Measurements from ENCODE around the gene PDLIM1. TPM values are rescaled to one million over a fixed set of nuclear protein-coding genes. Genes with fewer than 3 reads are reported as not detected.
"Not testable (repeated sequence)": the region's sequence is repeated elsewhere in the genome, so short reads cannot be mapped to it uniquely, and the experiment has no call there.

Gene PDLIM1
- polyA plus RNA-seq, 1 experiment: 141 TPM

- no peak for TF ChIP-seq CTCF (IDR thresholded peaks at IDR 0.05; ENCODE audit: insufficient read depth, low read depth, low read length)
- H3K4me3 ChIP-seq (ENCODE audit: low read depth, low read length): no peak overlapping the region
- CTCF ChIA-PET: interaction anchor here (1.5 kb wide), 1 partner anchor 13 kb away, joined by 6 read pairs; no protein-coding TSS in a partner anchor
- no peaks in the 10 kb centered on the region for H3K27me3 ChIP-seq (ENCODE audit: control insufficient read depth, insufficient read depth, low read length)
- H3K36me3 ChIP-seq (ENCODE audit: control insufficient read depth, insufficient read depth, low read length): peaks cover 6% of the 10 kb centered on the region
- no peak for DNase-seq (ENCODE audit: low read depth)
- POLR2A ChIA-PET: no interaction called here
Measured at GRCh38 chr10:95233377-95234034, 57.3 kb downstream of the PDLIM1 start.

GRCh38 chr10:95230677-95231586 lies 59.9 kb downstream of the PDLIM1 start:
- H3K27me3 ChIP-seq (ENCODE audit: control insufficient read depth, insufficient read depth, low read length); CTCF ChIA-PET; POLR2A ChIA-PET; H3K36me3 ChIP-seq (ENCODE audit: control insufficient read depth, insufficient read depth, low read length); DNase-seq (ENCODE audit: low read depth); H3K4me3 ChIP-seq (ENCODE audit: low read depth, low read length): not testable (repeated sequence)

GRCh38 chr10:95229724-95230627 lies 60.8 kb downstream of the PDLIM1 start:
- no peak for TF ChIP-seq CTCF (IDR thresholded peaks at IDR 0.05; ENCODE audit: insufficient read depth, low read depth, low read length)
- no peaks in the 10 kb centered on the region for H3K27me3 ChIP-seq (ENCODE audit: control insufficient read depth, insufficient read depth, low read length)
- CTCF ChIA-PET: interaction anchor here (1.3 to 1.5 kb wide), 2 partner anchors 13 to 16 kb away, joined by 3 to 8 read pairs; no protein-coding TSS in a partner anchor
- DNase-seq (ENCODE audit: low read depth): peak; percentile 97
- POLR2A ChIA-PET: no interaction called here
- no peak overlapping the region for H3K4me3 ChIP-seq (ENCODE audit: low read depth, low read length)
- H3K36me3 ChIP-seq (ENCODE audit: control insufficient read depth, insufficient read depth, low read length): peaks cover 5% of the 10 kb centered on the region; the same call in 1 of the 2 replicates

GRCh38 chr10:95228934-95229723 lies 61.7 kb downstream of the PDLIM1 start:
- DNase-seq (ENCODE audit: low read depth); H3K27me3 ChIP-seq (ENCODE audit: control insufficient read depth, insufficient read depth, low read length); H3K36me3 ChIP-seq (ENCODE audit: control insufficient read depth, insufficient read depth, low read length); H3K4me3 ChIP-seq (ENCODE audit: low read depth, low read length); POLR2A ChIA-PET: not testable (repeated sequence)
- CTCF ChIA-PET: interaction anchor here (1.3 to 1.5 kb wide), 2 partner anchors 14 to 17 kb away, joined by 3 to 8 read pairs; no protein-coding TSS in a partner anchor

- Histone ChIP-seq H3K27me3 (ENCODE audit: control insufficient read depth, insufficient read depth, low read length) (no peaks in the 10 kb centered on the region), H3K4me3 (ENCODE audit: low read depth, low read length) (no peak overlapping the region), H3K36me3 (ENCODE audit: control insufficient read depth, insufficient read depth, low read length) (no peaks in the 10 kb centered on the region)
- no peak for DNase-seq (ENCODE audit: low read depth)
- no peak for TF ChIP-seq CTCF (IDR thresholded peaks at IDR 0.05; ENCODE audit: insufficient read depth, low read depth, low read length)
- CTCF ChIA-PET: interaction anchor here (0.6 to 0.8 kb wide), 2 partner anchors 18 to 52 kb away, joined by 3 read pairs; no protein-coding TSS in a partner anchor
- POLR2A ChIA-PET: no interaction called here
Measured at GRCh38 chr10:95225136-95225535, 65.7 kb downstream of the PDLIM1 start.
